H9 (cell line): ENCODE data around the gene CLIC6. TPM values are rescaled to one million over a fixed set of nuclear protein-coding genes. Genes with fewer than 3 reads are reported as not detected.

Experiments
- DNase-seq: peaks from one replicate; pipeline ENCODE4 v3.0.0-alpha.2; 2017
- H2AFZ ChIP-seq: one replicate; pipeline ENCODE4 v1.6.1; 2013; ENCODE audit warnings: mild to moderate bottlenecking, low read length, control low read depth, moderate library complexity
- H2AK5ac ChIP-seq: 2 replicates; pipeline ENCODE4 v1.6.1; 2013; ENCODE audit warnings: low read length, control low read depth, mixed read lengths; ENCODE audit not compliant: insufficient read length
- H2BK120ac ChIP-seq: one replicate; pipeline ENCODE4 v1.6.1; 2013; ENCODE audit warnings: low read depth, mild to moderate bottlenecking, low read length, control low read depth, inconsistent platforms; ENCODE audit not compliant: poor library complexity, severe bottlenecking
- H2BK12ac ChIP-seq: 2 replicates; pipeline ENCODE4 v1.6.1; 2013; ENCODE audit warnings: low read length, control low read depth, mixed read lengths, low read depth; ENCODE audit not compliant: insufficient read length
- H2BK15ac ChIP-seq: 2 replicates; pipeline ENCODE4 v1.6.1; 2013; ENCODE audit warnings: low read depth, low read length, control low read depth
- H2BK20ac ChIP-seq: one replicate; pipeline ENCODE4 v1.6.1; 2013; ENCODE audit warnings: low read depth, mild to moderate bottlenecking, low read length, control low read depth, inconsistent platforms; ENCODE audit not compliant: poor library complexity, severe bottlenecking
- H2BK5ac ChIP-seq: 2 replicates; pipeline ENCODE4 v1.6.1; 2013; ENCODE audit warnings: low read length, control low read depth, mixed read lengths; ENCODE audit not compliant: insufficient read length
- H3K14ac ChIP-seq: 2 replicates; pipeline ENCODE4 v1.6.1; 2013; ENCODE audit warnings: low read length, control low read depth; ENCODE audit not compliant: insufficient read depth
- H3K18ac ChIP-seq: 2 replicates; pipeline ENCODE4 v1.6.1; 2013; ENCODE audit warnings: low read depth, mild to moderate bottlenecking, mixed read lengths, low read length, control low read depth; ENCODE audit not compliant: insufficient read length
- H3K23ac ChIP-seq: 2 replicates; pipeline ENCODE4 v1.6.1; 2013; ENCODE audit warnings: low read length, control low read depth, mixed read lengths, low read depth; ENCODE audit not compliant: insufficient read length
- H3K23me2 ChIP-seq: 2 replicates; pipeline ENCODE4 v1.6.1; 2013; ENCODE audit warnings: low read depth, mild to moderate bottlenecking, mixed read lengths, low read length, control low read depth; ENCODE audit not compliant: insufficient read length, poor library complexity, severe bottlenecking
- H3K27ac ChIP-seq: 2 replicates; pipeline ENCODE4 v1.5.1; 2013; ENCODE audit warnings: low read length, control low read depth, mixed read lengths, low read depth; ENCODE audit not compliant: insufficient read length
- H3K27me3 ChIP-seq: 2 replicates; pipeline ENCODE4 v1.6.1; 2013; ENCODE audit warnings: low read length, control low read depth, inconsistent platforms; ENCODE audit not compliant: insufficient read depth
- H3K4ac ChIP-seq: 2 replicates; pipeline ENCODE4 v1.6.1; 2013; ENCODE audit warnings: low read depth, mild to moderate bottlenecking, control low read depth, inconsistent platforms, low read length, moderate library complexity
- H3K4me1 ChIP-seq: 2 replicates; pipeline ENCODE4 v1.6.1; 2013; ENCODE audit warnings: low read length, control low read depth, inconsistent platforms; ENCODE audit not compliant: insufficient read depth
- H3K4me2 ChIP-seq: 2 replicates; pipeline ENCODE4 v1.6.1; 2013; ENCODE audit warnings: low read length, control low read depth, mixed read lengths; ENCODE audit not compliant: insufficient read length, insufficient read depth
- H3K56ac ChIP-seq: 2 replicates; pipeline ENCODE4 v1.6.1; 2013; ENCODE audit warnings: low read depth, mild to moderate bottlenecking, mixed read lengths, low read length, control low read depth; ENCODE audit not compliant: insufficient read length
- H3K79me1 ChIP-seq: 2 replicates; pipeline ENCODE4 v1.6.1; 2013; ENCODE audit warnings: low read depth, mild to moderate bottlenecking, moderate library complexity, low read length, control low read depth, inconsistent platforms; ENCODE audit not compliant: insufficient read depth, poor library complexity, severe bottlenecking
- H3K79me2 ChIP-seq: 2 replicates; pipeline ENCODE4 v1.6.1; 2013; ENCODE audit warnings: low read length, control low read depth, inconsistent platforms; ENCODE audit not compliant: insufficient read depth
- H3K9ac ChIP-seq: 2 replicates; pipeline ENCODE4 v1.6.1; 2013; ENCODE audit warnings: low read length, control low read depth, mixed read lengths; ENCODE audit not compliant: insufficient read length; ENCODE audit errors: extremely low read depth
- H3K9me3 ChIP-seq: one replicate; pipeline ENCODE4 v1.6.1; 2013; ENCODE audit warnings: low read depth, low read length, inconsistent platforms; ENCODE audit not compliant: control insufficient read depth
- H3T11ph ChIP-seq: one replicate; pipeline ENCODE4 v1.6.1; 2013; ENCODE audit warnings: mild to moderate bottlenecking, low read length, control low read depth, inconsistent platforms
- H4K20me1 ChIP-seq: one replicate; pipeline ENCODE4 v1.6.1; 2013; ENCODE audit not compliant: control insufficient read depth, insufficient read length, insufficient read depth
- H4K5ac ChIP-seq: 2 replicates; pipeline ENCODE4 v1.6.1; 2013; ENCODE audit warnings: low read depth, mild to moderate bottlenecking, mixed read lengths, low read length, control low read depth; ENCODE audit not compliant: insufficient read length
- H4K8ac ChIP-seq: replicated peaks from 2 replicates; pipeline ENCODE4 v1.6.1; 2013; ENCODE audit warnings: low read length, control low read depth, mixed read lengths, low read depth; ENCODE audit not compliant: insufficient read length
- H4K91ac ChIP-seq: 2 replicates; pipeline ENCODE4 v1.6.1; 2013; ENCODE audit warnings: low read depth, mild to moderate bottlenecking, moderate library complexity, mixed read lengths, low read length, control low read depth; ENCODE audit not compliant: insufficient read length
- H3K27ac Mint-ChIP-seq, 3 experiments: 2 replicates in 2 of 3; 3 replicates in 1 of 3; pipeline ENCODE4 v1.8.0; 2020 to 2021; ENCODE audit warnings: mixed read lengths in 3 of 3, mild to moderate bottlenecking in 1 of 3, moderate library complexity in 1 of 3
- H3K27me3 Mint-ChIP-seq: 2 replicates; pipeline ENCODE4 v1.8.0; 2021; ENCODE audit warnings: low read depth, mild to moderate bottlenecking, moderate library complexity, mixed read lengths
- H3K36me3 Mint-ChIP-seq, 3 experiments: 2 replicates in 2 of 3; 3 replicates in 1 of 3; pipeline ENCODE4 v1.8.0; 2020 to 2021; ENCODE audit warnings: low read depth in 3 of 3, mixed read lengths in 3 of 3; ENCODE audit not compliant: insufficient read depth in 1 of 3
- H3K4me1 Mint-ChIP-seq, 2 experiments: 2 replicates each; pipeline ENCODE4 v1.8.0; 2020; ENCODE audit warnings: mixed read lengths in 2 of 2
- H3K4me3 Mint-ChIP-seq, 2 experiments: 2 replicates in 1 of 2; 3 replicates in 1 of 2; pipeline ENCODE4 v1.8.0; 2020 to 2021; ENCODE audit warnings: mild to moderate bottlenecking in 2 of 2, mixed read lengths in 2 of 2, moderate library complexity in 1 of 2
- H3K9me3 Mint-ChIP-seq, 2 experiments: 2 replicates in 1 of 2; 3 replicates in 1 of 2; pipeline ENCODE4 v1.8.0; 2020; ENCODE audit warnings: mild to moderate bottlenecking in 2 of 2, mixed read lengths in 2 of 2, moderate library complexity in 1 of 2
- WGBS: extraction: QIAGEN DNeasy Blood & Tissue Kit; methylation state at CpG from one replicate; pipeline ENCODE4 v1.1.7; 2013; ENCODE audit warnings: missing lambda C conversion rate, low lambda C conversion rate, mixed read lengths; ENCODE audit not compliant: insufficient read length; ENCODE audit errors: extremely low coverage; 5-methylcytosine and 5-hydroxymethylcytosine counted together
- total RNA-seq: library from RNA; stranded (reverse); gene quantifications from 2 replicates; pipeline ENCODE4 v1.2.1, GENCODE V29; 2021
- TF ChIP-seq, protein P1 (sequence below): fragments of 200-600 bp; sonication (generic); conservative IDR thresholded peaks from 3 replicates; pipeline ENCODE4 v1.8.0; 2021; ENCODE audit warnings: antibody characterized with exemption, mild to moderate bottlenecking

CLIC6 gene
- total RNA-seq, 1 experiment from 2014 or later = 1.3 TPM

DNA sequence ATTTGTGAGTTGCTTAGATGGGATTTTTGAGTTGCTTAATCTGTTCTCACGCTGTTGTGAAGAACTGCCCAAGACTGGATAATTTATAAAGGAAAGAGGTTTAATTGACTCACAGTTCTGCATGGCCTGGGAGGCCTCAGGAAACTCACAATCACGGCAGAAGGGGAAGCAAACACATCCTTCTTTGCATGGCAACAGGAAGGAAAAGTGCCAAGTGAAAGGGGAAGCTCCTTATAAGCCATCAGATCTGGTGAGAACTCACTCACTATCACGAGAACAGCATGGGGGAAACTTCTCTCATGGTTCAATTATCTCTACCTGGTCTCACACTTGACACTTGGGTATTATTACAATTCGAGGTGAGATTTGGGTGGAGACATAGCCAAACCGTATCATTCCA lies 10.3 kb downstream of the CLIC6 start:
- H2BK5ac ChIP-seq = no peak overlapping the region
- no peak for DNase-seq
- no peak overlapping the region for H3K27ac ChIP-seq
- WGBS = no CpG with 5 or more reads among the region's 5 CpGs
- no peak overlapping the region for H2AFZ ChIP-seq
- no peak overlapping the region for H2AK5ac ChIP-seq
- no peak overlapping the region for H3K18ac ChIP-seq
- H3K56ac ChIP-seq = no peak overlapping the region
- H3K27me3 ChIP-seq = no peaks in the 10 kb centered on the region
- no peak overlapping the region for H2BK15ac ChIP-seq
- H2BK120ac ChIP-seq = no peak overlapping the region
- H4K20me1 ChIP-seq = no peaks in the 10 kb centered on the region
- peaks cover 9 to 16% of the 10 kb centered on the region in 2 experiments for H3K4me1 Mint-ChIP-seq
- H3K36me3 Mint-ChIP-seq = peaks cover 13 to 19% (median 13%) of the 10 kb centered on the region in 3 experiments; a peak in 6 of 7 replicates
- H3K14ac ChIP-seq = no peak overlapping the region
- no peak overlapping the region for H2BK20ac ChIP-seq
- TF ChIP-seq, protein P1, sequence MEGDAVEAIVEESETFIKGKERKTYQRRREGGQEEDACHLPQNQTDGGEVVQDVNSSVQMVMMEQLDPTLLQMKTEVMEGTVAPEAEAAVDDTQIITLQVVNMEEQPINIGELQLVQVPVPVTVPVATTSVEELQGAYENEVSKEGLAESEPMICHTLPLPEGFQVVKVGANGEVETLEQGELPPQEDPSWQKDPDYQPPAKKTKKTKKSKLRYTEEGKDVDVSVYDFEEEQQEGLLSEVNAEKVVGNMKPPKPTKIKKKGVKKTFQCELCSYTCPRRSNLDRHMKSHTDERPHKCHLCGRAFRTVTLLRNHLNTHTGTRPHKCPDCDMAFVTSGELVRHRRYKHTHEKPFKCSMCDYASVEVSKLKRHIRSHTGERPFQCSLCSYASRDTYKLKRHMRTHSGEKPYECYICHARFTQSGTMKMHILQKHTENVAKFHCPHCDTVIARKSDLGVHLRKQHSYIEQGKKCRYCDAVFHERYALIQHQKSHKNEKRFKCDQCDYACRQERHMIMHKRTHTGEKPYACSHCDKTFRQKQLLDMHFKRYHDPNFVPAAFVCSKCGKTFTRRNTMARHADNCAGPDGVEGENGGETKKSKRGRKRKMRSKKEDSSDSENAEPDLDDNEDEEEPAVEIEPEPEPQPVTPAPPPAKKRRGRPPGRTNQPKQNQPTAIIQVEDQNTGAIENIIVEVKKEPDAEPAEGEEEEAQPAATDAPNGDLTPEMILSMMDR = no peak
- peaks cover 29 to 32% of the 10 kb centered on the region in 2 experiments for H3K9me3 Mint-ChIP-seq
- no peak overlapping the region for H3K4ac ChIP-seq
- H3K27ac Mint-ChIP-seq = no peak overlapping the region
- H3K4me1 ChIP-seq = no peaks in the 10 kb centered on the region
- H3K9ac ChIP-seq = no peak overlapping the region
- no peak overlapping the region for H3T11ph ChIP-seq
- H3K4me2 ChIP-seq = no peak overlapping the region
- no peak overlapping the region for H3K23ac ChIP-seq
- H3K27me3 Mint-ChIP-seq = peaks cover 6% of the 10 kb centered on the region
- no peaks in the 10 kb centered on the region for H3K79me2 ChIP-seq
- no peak overlapping the region for H4K91ac ChIP-seq
- H3K4me3 Mint-ChIP-seq = no peak overlapping the region
- no peaks in the 10 kb centered on the region for H3K23me2 ChIP-seq
- peaks cover 6% of the 10 kb centered on the region for H3K9me3 ChIP-seq
- H2BK12ac ChIP-seq = no peak overlapping the region
- H4K8ac ChIP-seq = no peak overlapping the region
- no peaks in the 10 kb centered on the region for H3K79me1 ChIP-seq
- H4K5ac ChIP-seq = no peak overlapping the region
